Measurements from ENCODE around the gene C13orf46.
A peak's percentile ranks its signal among the peaks of the same experiment; 100 is the strongest.
"Not testable (repeated sequence)": the region's sequence is repeated elsewhere in the genome, so short reads cannot be mapped to it uniquely, and the experiment has no call there.

The C13orf46 gene

DNA sequence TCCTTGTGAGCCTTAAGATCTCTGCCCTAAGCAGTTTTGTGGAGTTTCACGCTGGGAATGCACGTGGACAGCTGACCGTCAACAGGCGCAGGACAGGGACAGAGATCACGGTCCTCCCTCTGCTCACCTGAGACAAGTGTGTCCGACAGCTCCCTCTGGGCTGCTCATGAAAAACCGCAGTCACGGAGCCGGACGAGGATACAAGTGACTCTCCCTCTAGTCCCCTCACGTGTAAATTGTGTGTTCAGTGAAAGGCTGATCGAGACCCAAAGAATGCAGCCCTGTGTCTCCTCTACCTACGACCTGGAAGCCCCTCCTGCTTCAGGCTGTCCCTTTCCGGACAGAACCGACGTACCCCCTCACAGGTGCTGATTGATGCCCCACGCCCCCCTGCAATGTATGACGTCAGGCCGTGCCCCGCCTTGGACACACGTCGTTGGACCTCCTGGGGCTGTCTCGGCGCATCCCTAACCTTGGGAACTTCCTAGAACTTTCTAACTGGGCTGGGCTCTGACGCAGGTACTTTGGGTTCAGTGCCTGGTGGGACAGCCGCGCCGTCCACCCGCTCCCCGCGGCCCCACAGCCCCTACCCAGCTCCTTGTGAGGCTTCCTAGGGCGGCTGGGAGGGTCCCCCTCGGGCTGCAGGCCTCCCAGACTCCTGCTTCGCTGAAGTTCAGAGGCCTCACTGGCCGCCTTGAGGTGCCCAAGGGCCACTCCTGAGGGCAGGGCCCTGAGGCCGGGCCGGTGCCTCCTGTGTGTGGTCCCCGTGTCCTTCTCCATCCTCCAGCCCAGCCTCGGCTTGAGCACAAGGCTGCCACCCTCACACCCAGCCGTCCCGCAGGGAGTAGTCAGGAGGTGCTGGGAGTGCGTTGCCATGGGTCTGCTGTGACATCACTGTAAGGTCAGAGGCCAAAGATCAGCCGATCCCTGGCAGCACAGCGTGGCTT lies at the start of gene C13orf46:
Gene C13orf46, minus strand, starts transcription at position 859 of the 947 bp plus-strand sequence. Its CDS starts 79 bp downstream, at position 780.
- no peak for DNase-seq

DNA sequence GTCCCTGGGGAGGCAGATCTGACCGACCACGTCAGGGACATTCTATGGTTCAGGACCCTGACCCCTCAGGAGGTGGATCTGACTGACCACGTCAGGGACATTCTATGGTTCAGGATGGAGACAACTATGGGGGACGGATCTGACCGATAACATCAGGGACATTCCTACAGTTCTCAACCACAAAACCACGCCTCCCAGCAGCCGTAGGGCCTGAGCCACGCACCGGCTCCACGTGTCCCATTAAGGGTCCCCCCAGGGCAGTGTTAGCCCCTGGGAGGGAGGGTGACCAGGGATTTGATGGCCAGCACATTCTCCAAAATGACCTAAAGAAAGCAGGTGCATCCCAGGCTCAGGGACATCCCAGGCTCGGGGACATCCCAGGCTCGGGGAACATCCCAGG lies 49.0 kb upstream of the C13orf46 start:
- no peak for DNase-seq

DNA sequence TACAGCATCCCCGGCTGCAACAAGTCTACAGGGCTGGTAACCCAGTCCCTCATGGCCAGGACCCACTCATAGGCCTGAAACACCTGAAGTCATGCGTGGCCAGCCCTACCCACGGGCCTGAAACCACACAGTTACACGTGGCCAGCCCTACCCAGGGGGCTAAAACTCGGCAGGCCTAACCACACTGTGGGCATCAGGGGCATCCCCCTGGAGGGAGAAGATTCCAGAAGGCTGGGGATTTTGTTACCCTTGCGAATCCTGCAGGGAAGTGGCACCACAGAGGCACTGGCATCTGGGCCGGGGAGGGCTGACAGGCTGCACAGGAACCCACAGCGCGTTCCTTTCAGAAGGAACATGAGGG lies 48.4 kb upstream of the C13orf46 start:
- DNase-seq, result no peak

DNA sequence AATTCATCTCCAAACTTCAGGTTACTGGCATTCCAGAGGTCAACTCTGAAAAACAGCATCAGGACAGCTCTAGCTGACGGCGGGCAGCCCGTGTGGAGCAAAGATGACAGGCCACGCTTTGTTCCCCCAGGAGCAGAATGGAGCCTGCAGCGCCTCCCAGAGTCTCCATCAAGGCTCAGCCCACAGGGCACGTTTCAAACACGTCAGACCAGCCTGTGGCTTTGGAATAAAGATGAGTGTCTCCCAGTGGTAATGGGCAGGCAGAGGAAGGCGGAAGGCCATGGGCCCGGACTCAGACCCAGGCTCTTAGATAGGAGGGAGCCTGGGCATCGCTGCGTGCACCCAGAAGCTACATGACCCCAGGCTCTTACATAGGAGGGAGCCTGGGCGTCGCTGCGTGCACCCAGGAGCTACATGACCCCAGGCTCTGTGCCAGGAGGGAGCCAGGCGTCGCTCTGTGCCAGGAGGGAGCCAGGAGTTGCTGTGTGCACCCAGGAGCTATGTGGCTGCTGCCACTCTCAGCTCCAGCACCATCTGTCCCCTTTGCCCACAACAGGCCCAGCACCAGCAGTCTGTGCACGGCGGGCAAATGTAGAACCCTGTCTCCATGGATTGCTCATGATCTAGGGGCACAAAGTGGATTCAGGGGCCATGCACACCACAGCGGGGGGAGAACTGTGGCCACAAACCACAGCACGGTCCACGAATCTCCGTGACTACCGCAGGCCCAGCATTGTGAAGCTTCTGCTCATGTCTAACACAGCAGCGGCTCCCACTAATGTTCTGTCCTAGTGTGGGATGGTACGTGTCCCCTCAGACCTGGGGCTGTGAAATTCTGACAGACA lies 47.8 kb upstream of the C13orf46 start:
- DNase-seq, result no peak

DNA sequence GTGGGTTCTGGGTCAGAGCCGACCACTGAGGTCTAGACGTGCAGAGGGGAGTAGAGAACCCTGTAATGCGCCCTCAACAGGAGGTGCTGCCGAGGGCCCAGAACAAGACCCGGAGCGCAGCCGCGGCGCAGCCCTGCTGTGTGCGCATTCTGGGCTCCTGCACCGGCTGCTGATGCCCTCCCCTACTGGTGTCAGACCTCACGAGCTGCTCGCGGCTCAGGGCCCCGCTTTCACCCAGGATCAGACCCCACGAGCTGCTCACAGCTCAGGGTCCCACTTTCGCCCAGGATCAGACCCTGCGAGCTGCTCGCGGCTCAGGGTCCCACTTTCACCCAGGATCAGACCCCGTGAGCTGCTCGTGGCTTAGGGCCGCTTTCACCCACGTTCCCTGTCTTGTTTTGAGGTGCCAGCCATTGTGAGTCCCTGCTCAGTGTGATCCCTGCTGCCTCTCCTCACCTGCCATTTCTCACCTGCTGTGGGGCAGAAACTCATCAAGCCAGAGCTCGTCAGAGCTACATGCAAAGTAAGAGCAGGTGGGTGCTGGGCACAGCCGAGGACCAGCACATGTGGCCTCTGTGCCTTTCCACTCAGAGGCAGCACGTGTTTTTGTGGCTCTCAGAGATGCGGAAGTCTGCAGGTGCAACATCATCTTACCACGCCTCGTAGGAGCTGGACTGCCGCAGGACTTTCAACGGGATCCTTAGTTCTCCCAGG lies 47.0 kb upstream of the C13orf46 start:
- DNase-seq, result no peak

DNA sequence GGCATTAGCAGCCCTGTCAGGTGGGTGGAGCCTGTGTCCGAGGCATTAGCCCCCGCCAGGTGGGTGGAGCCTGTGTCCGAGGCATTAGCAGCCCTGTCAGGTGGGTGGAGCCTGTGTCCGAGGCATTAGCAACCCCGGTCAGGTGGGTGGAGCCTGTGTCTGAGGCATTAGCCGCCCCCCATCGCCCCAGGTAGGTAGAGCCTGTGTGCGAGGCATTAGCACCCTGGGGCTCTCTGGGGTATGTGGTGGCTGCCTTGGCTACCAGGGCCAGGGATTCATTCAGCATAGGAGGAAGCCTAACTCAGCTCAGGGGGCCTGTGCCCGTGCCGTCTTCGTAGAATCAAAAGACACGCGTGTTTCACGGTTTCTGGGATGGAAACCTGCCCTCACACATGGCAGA lies 46.3 kb upstream of the C13orf46 start:
- DNase-seq, result not testable (repeated sequence)

DNA sequence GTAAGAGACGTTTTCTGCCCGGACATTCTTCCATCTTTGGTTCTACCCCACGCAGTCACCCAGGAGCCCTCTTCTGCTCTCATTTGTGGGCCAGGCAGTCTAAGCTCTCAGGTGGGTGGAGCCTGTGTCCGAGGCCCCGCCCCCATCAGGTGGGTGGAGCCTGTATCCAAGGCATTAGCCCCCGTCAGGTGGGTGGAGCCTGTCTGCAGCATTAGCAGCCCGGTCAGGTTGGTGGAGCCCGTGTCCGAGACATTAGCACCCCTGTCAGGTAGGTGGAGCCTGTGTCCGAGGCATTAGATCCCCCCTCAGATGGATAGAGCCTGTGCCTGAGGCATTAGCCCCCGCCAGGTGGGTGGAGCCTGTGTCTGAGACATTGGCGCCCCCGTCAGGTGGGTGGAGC lies 45.5 kb upstream of the C13orf46 start:
- peak; percentile 55 to 67 for DNase-seq

DNA sequence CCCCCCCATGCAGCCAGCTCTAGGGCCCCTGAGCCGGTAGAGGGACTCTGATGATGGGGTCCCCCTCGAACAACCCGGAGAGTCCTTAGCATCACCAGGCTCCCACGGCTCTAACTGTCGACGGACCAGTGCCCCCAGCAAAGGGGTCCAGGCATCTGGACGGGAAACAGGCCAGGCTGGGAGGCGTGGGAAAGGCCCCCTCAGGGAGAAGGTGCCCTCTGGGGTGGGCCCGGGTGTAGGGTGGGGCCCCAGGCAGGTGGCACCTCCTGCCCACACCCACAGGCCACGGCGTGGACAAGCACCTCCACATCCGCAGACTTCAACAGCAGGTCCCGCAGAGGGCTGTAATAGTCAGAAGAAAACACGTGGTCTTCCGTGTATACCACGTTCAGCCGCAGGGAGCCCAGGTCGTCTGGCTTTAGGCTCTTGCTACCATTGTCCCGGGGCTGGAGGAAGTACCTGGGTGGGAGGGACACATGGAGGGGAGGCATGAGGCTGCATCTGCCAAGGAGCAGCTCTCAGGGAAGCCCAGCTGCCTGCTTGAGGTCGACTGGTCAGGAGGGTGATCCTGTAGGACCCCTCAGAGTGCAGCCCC lies 44.7 kb upstream of the C13orf46 start:
- DNase-seq, result no peak

DNA sequence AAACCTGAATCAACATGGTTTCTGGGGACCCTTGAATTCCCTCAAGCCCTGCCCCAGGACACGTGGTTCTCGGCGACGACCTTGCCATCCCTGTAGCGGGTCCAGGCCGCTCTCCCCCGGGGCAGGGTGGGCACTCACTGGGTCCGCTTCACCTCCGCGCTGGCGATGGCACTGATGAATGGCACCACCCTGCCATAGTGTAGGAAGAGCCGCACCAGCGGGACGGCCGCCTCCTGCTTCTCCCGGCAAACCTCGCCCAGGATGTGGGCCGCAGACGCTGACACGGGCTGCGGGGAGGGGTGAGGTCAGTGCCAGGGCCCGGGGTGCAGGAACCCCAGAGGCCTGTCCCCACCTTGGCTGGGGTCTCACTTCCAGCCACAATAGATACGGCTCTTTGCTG lies 44.1 kb upstream of the C13orf46 start:
- DNase-seq, result no peak

DNA sequence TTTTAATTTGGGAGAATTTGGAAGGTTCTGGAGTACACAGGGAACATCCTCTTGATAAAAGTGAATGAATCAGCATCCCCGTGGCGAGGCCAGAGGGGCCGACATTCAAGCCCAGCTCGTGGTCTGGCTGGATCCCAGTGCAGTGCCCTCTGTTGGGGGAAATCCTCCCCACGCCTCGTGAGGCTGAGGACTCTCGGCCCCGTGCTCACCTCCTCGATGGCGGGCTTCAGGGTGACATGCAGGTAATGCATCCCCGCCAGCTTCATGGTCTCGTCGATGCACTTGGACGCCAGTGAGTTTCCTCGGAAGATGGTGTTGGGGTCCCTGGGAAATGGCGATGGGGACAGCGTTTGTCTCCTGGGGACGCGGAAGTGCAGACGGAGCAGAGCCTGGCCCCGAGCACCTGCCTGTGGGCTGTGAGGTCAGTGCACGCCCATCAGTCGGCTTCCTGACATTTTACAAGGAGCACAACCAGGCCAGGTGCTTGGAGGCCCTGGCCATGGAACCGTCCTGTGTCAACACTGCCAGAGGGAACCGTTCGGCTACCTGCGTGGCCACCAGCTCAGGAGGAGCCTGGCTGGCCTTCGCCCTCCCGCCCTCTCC lies 43.3 kb upstream of the C13orf46 start:
- no peak for DNase-seq

DNA sequence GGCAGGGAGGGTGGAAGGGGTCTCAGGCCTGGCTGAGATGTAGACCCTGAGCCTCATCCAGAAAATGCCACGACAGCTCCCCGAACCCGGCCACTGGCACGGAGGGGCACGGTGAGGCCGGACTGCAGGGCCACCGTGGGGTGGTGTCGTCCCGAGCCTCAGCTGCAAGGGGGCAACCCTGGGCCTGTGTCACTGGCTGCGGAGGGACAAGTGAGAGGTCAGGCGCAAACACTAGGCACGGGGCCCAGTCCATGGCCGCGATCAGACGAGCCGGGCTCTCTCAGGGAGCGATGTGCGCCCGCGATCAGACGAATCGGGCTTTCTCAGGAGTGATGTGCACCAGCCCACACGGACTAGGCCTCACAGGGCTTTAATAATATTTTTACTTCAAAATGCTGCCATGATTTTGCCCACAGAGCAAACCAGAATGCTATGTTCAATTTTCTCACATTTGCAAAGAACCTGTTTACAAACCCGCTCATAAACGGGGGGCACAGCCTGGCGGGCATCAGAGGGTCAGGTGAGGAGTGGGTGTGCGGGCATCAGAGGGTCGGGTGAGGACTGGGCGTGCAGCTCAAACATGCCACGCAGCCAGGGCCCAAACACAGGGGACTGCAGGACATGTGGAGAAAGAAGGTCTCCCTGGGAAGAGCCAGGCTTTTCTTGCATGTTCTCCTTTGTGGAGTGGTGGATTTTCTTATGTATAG lies 42.6 kb upstream of the C13orf46 start:
- no peak for DNase-seq

DNA sequence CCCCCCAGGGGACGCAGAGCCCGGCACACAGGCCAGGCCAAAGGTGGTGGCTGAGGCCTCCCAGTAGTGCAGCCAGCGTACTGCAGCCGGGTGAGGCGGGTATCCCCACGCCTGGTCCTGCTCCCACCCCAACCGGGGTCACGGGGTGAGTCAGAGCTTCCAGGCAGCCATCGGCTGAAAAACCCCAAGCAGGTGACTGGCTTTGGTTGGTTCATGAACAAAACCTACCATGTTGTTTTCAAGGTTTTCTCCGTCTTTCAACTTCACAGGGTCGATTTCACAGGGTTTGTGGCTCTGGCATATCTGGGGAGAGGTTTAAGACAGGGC lies 42.1 kb upstream of the C13orf46 start:
- DNase-seq, result peak in 1 of 2 donors; percentile 19

DNA sequence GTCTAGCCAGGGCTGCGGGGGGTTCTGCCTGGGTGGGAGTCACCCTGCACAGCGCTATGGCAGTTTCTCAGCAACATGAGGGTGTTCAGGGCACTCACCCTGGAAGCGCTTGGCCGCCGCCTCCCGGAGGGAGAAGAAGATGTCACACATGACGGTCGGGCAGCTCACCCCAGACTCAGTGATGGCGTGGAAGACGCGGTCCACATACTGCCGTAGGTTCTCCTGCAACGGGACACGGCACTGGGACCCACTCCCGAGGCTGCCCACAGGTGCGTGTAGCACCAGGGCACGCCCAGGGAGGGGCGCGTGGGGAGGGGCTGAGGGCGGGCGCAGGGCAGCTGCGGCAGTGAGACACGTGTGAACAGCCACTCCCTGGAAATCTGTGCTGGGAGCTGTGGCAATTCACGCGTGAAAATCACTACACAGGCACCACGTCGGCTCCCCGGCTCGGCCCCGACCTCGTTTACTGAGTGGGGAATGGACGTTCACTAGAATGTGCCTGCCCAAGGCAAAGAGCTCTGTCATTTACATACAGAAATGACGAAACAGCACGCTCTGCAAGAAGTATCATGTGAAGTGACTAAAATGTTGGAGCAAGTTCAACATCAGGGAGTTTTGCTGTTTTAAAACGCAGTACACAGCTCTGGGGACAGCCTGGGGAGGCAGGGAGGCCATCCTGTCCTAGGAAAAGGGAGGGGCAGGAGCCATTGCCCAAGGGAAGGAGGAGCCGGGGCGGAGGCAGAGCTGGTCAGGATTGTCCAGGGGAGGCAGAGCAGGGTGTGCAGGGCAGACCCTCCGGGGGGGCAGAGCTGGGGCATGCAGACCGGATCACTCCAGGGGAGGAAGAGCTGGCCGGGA lies 41.5 kb upstream of the C13orf46 start:
- no peak for DNase-seq

DNA sequence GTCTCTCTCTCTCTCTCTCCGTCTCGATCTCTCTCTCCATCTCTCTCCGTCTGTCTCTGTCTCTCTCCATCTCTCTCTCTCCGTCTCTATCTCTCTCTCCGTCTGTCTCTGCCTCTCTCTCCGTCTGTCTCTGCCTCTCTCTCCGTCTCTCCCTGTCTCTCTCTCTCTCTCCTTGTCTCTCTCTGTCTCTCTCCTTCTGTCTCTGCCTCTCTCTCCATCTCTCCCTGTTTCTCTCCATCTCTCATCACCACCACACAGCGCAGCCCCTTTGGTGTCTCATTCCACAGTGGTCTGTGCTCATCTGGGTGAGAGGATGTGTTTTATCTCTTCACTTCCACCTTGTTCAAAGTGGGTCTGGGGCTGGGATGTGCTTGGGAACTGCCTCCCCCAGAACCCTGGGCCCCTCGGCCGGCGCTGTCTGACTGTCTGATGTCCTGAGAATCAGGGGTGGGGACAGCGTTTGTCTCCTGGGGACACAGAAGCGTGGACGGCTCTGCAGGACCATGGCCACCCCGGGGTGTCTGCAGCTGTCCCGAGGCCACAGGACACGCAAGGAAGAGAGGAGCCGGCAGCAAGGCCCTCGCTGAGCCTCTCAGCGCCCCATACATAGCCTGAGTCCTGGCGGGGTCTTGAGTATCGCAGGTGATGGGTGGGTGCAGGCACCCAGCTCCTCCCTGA lies 40.2 kb upstream of the C13orf46 start:
- no peak for DNase-seq

DNA sequence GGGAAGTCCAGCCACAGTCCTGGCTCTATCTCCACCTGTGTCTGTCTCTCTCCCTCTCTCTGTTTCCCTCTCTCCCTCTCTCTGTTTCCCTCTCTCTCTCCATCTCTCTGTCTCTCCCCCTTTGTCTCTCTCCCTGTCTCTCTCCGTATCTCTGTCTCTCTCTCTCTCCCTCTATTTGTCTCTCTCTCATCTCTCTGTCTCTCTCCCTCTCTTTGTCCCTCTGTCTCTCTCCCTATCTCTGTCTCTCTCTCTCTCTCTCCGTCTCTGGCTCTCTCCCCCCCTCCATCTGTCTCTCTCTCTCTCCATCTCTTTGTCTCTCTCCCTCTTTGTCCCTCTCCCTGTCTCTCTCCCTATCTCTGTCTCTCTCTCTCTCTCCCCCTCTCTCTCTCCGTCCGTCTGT lies 39.5 kb upstream of the C13orf46 start:
- no peak for DNase-seq

DNA sequence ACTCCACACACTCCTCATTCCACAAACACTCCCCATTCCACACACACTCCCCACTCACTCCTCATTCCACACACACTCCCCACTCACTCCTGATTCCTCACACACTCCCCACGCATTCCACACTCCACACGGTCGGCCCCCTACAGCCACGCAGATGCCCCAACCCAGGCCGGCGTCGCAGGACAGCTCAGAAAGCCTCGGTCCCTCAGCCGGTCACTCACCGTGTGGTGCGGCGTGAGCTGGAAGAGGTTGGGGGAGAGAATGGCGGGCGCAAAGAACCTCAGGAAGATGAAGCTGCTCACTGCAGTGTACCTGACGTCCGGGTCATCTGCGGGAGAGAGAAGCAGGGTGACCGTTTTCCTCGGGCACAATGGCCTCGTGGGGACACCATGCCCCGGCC lies 39.0 kb upstream of the C13orf46 start:
- DNase-seq, result no peak

DNA sequence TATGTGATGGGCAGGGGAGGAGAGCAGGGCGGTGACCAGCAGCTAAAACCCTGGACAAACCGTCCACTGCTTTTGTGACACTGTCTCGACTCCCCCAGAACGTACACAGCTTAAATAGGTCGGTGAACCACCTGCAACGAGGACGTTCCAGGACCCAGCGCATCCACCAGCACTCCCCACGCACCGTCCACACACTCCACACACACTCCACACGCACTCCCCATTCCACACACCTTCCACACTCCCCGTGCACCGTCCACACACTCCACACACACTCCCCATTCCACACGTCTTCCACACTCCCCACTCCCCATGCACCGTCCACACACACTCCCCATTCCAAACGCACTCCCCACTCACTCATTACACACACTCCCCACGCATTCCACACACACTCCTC lies 38.3 kb upstream of the C13orf46 start:
- DNase-seq, result no peak

DNA sequence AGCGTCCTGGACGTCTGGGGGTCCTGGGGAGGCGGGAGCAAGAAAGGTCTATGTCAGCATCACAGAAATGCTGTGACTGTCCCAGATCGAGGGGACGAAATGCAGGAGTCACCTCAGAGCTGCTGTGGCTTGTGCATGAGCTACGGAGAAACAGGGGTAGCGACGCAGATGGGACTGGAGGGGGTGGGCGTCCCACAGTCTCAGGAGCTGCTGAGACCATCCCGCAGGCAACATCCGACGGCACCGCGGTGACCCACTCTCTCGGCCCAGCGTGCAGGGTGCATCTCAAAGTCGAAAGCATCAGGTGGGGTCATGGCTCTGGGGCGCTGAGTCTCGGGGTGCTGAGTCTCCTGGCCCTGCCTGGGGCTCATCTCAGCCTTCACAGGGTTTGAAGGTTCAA lies 37.4 kb upstream of the C13orf46 start:
- no peak for DNase-seq

DNA sequence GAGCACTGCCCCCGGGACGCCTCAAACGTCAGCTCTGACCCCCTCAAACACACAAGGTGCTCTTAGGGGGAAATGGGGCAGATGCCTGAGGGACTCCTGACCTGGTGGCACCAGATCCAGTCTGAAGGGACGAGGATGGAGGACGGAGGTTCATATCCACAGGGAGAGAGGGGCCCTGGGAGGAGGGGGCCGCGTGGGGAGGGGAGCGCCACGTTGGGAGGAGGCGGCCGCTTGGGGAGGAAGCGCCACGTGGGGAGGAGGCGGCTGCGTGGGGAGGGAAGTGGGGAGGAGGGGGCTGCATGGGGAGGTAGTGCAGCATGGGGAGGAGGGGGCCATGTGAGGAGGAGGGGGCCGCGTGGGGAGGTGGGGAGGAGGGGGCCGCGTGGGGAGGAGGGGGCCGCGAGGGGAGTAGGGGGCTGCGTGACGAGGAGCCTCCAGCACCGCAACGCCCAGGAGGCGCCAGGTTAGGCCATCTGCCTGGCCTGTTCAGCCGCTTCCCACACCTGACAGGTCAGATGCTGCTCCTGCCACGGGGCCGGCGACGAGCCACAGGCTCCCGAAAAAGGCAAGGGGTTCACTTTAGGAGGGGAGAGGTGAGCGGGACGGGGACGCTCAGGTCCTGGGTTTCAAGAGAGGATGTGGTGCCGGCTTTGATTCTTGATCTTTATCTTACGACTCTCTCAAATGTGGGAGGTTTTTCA lies 36.7 kb upstream of the C13orf46 start:
- DNase-seq, result no peak

Data from stimulated activated CD4-positive, alpha-beta T cell treated with anti-CD3 and anti-CD28 coated beads, Interleukin-2, amount 100 ng/mL, for 24 hours (primary cell).